NCI-H146 (cell line): ENCODE results near the gene UNC80.

Experiments
- DNase-seq: peaks from one replicate; lab custom pipeline; 2025; lab: John Stamatoyannopoulos, UW

Gene UNC80

GRCh38 chr2:210022824-210023223 is 251.2 kb downstream of the UNC80 start:
- DNase-seq, result no peak

GRCh38 chr2:210027608-210028007 is 256.0 kb downstream of the UNC80 start:
- no peak for DNase-seq

GRCh38 chr2:210028178-210028577 is 256.5 kb downstream of the UNC80 start:
- DNase-seq, result no peak

GRCh38 chr2:210034087-210034683 is 262.6 kb downstream of the UNC80 start:
- DNase-seq, result no peak

- DNase-seq, result no peak
Measured at GRCh38 chr2:210035679-210036078, 264.0 kb downstream of the UNC80 start.

GRCh38 chr2:210038078-210038477 is 266.4 kb downstream of the UNC80 start:
- DNase-seq, result no peak

GRCh38 chr2:210046851-210047500 is 275.3 kb downstream of the UNC80 start:
- DNase-seq, result no peak
